Gastroesophageal sphincter (tissue), 3 donors: ENCODE data around the gene YIF1B.

Experiments
- EP300 ChIP-seq: sonication (generic); formaldehyde crosslinking; IDR thresholded peaks from one replicate; pipeline ENCODE4 v1.6.1; 2017; ENCODE audit warnings: antibody characterized with exemption, mild to moderate bottlenecking
- POLR2A ChIP-seq, 2 donors: fragments of 450-650 bp; IDR thresholded peaks; one replicate each; pipeline ENCODE4 v1.6.1; 2017; ENCODE audit warnings: antibody characterized with exemption in 2 of 2, mild to moderate bottlenecking in 2 of 2, moderate library complexity in 1 of 2
- POLR2AphosphoS5 ChIP-seq: sonication (generic); formaldehyde crosslinking; IDR thresholded peaks from one replicate; pipeline ENCODE4 v1.6.1; 2017; ENCODE audit warnings: antibody characterized with exemption
- TF ChIP-seq, protein P1 (sequence below), 4 experiments: fragments of 200-600 bp in 2 of 4; fragments of 450-650 bp in 2 of 4; sonication (generic) in 1 of 4; IDR thresholded peaks; one replicate each; pipeline ENCODE4 v1.5.1; 2017 to 2019; ENCODE audit warnings: antibody characterized with exemption in 4 of 4, mild to moderate bottlenecking in 2 of 4, moderate library complexity in 2 of 4

DNA sequence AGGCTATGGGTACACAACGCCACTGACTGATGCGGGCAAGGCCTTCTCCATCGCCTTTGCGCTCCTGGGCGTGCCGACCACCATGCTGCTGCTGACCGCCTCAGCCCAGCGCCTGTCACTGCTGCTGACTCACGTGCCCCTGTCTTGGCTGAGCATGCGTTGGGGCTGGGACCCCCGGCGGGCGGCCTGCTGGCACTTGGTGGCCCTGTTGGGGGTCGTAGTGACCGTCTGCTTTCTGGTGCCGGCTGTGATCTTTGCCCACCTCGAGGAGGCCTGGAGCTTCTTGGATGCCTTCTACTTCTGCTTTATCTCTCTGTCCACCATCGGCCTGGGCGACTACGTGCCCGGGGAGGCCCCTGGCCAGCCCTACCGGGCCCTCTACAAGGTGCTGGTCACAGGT lies 10.8 kb upstream of the YIF1B start:
- TF ChIP-seq EP300 (no peak), POLR2A (IDR thresholded peaks at IDR 0.05) (no peak), POLR2AphosphoS5 (no peak)
- TF ChIP-seq, protein P1, sequence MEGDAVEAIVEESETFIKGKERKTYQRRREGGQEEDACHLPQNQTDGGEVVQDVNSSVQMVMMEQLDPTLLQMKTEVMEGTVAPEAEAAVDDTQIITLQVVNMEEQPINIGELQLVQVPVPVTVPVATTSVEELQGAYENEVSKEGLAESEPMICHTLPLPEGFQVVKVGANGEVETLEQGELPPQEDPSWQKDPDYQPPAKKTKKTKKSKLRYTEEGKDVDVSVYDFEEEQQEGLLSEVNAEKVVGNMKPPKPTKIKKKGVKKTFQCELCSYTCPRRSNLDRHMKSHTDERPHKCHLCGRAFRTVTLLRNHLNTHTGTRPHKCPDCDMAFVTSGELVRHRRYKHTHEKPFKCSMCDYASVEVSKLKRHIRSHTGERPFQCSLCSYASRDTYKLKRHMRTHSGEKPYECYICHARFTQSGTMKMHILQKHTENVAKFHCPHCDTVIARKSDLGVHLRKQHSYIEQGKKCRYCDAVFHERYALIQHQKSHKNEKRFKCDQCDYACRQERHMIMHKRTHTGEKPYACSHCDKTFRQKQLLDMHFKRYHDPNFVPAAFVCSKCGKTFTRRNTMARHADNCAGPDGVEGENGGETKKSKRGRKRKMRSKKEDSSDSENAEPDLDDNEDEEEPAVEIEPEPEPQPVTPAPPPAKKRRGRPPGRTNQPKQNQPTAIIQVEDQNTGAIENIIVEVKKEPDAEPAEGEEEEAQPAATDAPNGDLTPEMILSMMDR (IDR thresholded peaks at IDR 0.05): no peak
